GM19193 (cell line): ENCODE results near the gene HOXB2.

Source experiments
- POLR2A ChIP-seq: IDR thresholded peaks from 4 replicates; pipeline ENCODE4 v1.6.1; 2011; ENCODE audit not compliant: insufficient read depth, insufficient read length; ENCODE audit errors: extremely low read depth

Gene HOXB2

DNA sequence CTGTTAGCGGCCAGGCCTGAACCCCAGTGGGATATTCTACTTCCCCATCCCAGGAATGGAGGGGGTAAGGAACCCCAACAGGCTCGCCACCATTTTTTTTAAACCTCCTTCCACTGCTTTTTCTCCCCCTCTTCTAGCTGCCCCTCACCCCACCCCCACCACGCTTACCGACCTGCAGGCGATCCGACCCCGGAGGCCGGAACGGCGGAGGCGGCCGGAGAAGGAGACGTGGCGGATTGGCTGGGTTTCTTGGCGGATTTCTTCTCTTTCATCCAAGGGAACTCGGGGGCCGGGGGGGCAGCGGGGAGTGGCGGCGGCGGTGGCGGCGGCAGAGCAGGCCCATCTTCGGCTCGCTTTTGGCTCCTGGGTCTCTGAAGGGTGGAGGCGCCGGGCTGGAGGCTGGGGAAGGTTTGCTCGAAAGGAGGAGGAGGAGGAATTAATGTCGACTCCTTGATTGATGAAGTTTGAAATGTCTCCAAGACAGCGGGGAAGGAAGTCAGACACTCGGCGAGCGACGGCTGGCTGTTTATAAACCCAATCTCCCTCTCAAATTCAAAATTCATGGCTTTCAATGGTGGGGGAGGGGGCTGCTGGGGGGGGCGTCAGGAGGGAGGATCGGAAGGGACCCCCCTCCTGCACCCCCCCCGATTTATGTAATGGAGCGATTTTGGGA is 424 bp downstream of the HOXB2 start:
- TF ChIP-seq POLR2A, result no peak

DNA sequence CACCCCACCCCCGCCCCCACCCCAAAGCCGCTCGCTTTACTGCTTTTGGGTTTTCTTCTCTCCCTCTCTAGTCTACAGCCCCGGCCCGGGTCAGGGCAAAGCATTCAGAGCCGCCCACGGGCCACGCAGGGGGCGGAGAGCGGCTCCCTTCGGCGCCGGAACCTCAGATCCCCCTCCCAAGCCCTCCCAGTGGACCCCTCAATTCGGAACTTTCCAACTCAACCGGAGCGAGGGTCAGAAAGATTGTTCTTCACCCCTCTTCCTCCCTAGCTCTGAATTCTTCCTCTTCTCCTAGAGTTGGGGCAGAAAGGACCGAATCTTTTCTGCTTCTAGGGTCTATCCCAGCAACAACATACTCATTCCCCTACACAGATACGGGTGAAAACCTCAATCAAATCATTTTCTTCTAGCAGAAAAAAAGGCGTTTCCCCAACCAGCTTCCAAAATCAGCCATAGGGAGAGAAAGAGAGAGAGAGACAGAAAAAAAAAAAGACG is 1.0 kb downstream of the HOXB2 start:
- TF ChIP-seq POLR2A, result no peak

DNA sequence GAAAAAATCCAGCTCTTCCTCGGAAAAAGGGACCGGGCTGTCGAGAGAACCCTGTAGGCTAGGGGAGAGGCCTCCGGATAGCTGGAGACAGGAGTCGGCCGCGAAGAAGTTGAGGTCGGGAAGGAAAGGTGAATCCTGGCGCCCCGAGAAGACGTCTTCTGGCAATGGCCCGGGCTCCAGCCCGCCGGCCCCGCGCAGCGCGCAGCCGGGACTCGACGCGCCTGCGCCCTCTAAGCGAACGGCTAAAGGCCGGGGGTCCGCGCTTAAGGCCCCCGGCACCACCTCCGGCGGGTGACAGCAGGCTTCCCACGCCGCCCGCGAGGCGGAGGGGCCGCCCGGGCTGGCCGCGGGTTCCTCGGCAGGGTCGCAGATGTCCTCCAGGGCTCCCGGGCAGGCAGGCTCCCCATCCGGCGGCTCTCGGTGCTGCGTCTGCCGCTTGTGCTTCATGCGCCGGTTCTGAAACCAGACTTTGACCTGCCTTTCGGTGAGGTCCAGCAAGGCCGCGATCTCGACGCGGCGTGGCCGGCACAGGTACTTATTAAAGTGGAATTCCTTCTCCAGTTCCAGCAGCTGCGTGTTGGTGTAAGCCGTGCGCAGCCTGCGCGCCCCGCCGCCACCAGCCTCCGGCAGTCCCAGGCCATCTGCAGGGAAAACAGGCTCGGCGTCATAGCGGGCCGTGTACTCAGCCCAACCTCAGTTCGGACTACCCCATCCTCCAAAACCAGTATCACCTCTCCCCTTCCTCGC is 1.6 kb downstream of the HOXB2 start:
- peak; percentile 58 for TF ChIP-seq POLR2A

DNA sequence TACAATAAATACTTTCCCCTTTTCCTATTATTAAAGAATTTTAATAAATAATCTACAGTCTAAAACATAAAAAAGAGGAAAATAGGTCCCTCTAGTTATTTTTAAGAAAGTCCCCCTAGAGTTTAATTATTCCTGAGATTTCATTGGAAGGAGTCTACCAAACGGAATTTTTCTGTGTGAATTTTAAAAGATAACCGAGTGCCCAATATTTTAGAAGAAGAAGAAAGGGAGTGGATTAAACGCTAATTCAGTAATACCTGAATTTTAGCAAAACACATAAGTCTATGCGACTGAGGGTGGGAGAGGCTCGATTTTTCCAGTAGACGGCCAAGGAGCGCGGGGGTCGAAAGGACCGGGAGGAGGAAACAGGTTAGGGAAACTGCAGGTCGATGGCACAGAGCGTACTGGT is 2.2 kb downstream of the HOXB2 start:
- TF ChIP-seq POLR2A, result no peak

DNA sequence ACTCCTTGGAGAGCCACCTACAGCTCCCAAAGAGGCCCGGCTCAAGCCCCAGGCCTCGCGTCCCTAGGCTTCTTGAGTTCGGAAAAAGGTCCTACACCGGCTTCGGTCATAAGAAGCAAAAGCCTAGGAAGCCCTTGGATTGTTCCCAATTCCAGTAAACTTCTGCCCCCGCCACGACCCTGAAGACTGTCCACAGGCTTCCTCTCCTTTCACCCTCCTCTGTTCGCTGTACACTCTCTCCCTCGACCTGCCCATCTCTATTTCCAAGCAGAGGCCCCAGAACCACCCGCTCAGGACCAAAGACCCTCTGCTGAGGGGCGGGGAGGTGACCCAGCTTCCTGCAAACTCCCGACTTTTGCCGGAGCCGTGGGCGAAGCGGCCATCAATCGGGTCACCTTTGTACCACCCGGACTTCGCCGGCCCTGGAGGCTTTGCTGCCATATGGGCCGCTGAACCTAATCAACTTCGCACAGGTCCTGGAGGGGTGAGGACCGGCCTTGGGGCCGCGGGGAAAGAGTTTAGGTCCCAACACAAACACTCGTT is 2.7 kb downstream of the HOXB2 start:
- TF ChIP-seq POLR2A, result peak; percentile 2

DNA sequence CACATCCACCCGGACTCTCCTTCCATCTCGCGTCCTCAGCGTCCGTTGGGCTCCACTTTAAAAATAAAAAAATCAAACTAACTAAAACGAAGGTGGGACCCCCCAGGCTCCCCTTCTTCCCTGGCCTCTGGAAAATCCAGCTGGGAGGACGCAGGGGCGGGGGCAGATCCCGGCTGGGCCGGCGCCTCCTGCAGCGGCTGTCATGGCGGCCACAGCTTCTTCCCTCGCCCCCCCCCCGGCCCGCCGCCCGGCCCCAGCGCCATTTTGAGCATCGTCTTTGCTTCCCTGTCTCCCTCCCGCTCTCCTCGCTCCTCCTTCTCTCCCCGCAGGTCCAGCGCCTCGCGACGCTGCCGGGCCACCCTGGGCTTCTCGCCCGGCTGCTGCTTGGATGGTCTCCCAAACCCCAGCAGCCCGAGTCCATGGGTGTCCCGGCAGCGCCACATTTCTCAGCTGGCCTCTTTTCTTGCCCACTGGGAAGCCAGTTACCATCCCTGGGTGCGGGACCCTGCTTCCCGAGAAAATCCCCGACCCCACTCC is 3.3 kb downstream of the HOXB2 start:
- TF ChIP-seq POLR2A, result peak; percentile 52

DNA sequence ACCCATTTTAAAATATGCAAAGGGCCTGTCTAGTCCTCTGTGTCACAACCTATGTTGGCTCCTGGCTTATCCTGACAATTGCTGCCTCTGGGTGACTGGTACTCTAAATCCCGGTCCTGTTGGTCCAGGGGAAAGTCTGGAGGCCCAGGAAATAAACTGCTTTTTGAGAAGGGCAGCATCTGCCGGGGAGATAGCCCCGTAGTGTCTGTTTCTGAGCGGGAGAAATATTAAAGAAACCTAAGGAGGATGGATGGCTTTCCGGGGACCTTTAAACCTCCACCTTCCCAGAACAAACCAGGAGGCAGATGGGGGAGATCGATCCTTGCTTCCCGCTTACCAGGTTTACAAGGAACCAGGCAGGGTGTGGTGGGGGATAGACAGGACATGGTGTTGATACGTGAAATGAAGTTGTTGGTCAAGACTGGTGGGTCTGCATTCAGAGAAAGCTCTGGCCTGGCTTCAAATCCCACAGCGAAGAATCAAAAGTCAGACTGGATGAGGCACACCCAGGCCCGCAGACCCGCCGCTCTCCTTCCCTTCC is 3.8 kb downstream of the HOXB2 start:
- TF ChIP-seq POLR2A, result no peak

DNA sequence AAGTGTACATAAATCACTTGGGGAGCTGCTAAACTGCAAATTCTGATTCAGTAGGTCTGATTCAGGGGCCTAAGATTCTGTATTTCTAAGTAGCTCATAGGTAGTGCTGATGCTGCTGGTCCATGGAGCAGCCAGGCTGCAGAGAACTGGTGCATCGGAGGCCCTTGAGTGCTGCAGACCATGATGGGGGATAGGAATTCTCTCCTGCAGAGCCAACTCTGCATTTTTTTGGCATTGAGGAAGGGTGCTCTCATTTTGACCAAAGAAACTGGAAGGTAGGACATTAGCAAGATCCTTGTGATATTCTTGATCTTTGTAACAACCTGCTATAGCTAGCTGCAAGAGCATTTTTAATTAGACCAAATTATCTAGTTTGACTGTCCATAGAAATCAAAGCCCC is 4.7 kb downstream of the HOXB2 start:
- TF ChIP-seq POLR2A, result no peak

DNA sequence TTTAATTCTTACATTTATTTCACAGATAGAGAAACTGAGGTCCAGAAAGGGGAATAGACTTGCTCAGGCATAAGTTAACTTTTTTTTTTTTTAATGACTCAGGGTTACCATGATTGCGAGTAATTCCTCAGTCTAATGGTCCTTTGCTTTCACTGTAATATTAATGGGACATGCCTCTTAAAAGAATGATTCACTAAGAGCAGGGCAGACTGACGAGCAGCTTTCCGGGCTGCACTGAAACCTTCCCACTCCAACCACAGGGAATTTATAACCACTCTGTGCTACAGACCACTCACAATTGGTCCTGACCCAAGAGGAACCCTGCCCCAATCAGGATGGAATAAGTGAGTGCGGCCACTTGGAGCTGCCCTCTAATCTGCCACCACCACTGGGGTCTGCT is 5.7 kb downstream of the HOXB2 start:
- no peak for TF ChIP-seq POLR2A

DNA sequence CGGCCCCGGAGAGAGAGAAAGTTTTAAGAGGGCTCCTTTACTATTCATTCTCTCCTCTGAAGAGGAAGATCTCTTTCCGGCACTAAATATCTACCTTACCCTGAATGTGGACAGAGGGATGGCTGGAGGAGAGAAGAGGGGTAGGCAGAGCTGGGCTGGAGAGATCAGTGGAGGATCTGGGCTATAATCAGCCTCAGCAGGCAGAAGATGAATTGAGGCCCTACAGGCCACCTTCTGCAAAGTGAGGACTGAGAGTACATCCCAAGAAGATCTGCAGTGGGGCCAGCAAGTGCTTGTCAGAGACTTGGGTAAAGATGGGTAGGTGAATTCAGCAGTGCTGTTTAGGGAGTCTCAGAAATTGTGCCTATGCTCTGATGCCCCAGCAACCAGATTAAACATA is 7.6 kb downstream of the HOXB2 start:
- no peak for TF ChIP-seq POLR2A

DNA sequence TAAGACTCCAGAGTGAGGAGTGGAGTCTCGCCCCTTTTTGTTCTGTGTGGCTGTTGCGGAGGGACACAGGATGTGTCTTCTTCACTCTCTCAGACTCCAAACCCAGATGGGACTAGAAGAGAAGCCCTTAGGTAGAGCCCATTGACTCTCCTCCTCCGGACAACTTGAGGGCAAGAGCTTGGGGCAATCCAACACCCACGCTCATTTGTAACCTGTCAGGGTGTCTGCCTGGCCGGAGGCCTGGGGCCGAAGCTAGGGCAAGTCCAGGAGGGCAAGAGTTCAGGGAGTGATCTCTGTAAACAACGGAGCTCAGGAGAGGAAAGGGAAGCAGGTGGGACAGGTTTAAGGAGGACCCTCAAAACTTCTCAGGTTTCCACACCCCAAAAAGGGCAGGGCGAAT is 12.6 kb downstream of the HOXB2 start:
- no peak for TF ChIP-seq POLR2A

DNA sequence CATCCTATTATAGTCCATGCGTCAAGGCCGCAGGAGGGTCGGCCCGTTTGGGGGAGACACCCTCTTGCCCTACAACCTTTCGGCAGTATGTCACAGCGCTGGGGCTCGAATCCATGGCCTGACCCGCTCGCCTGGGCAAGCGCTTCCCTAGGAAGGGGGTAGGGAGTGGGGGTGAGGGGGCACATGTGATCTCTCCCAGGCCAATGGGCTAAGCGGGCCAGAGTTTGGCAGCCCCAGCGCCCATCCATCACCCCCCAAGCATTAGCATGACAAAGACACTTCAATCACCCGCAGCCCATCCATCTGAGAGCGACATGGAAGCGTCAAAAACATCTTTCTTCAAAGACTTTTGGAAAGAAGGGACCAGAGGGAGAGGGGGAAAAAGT is 14.0 kb downstream of the HOXB2 start, which contains the start of gene HOXB1:
TSS of gene HOXB1 (minus strand) at position 125 of the 386 bp plus-strand sequence. CDS start at position 18, 107 bp downstream.
- no peak for TF ChIP-seq POLR2A

DNA sequence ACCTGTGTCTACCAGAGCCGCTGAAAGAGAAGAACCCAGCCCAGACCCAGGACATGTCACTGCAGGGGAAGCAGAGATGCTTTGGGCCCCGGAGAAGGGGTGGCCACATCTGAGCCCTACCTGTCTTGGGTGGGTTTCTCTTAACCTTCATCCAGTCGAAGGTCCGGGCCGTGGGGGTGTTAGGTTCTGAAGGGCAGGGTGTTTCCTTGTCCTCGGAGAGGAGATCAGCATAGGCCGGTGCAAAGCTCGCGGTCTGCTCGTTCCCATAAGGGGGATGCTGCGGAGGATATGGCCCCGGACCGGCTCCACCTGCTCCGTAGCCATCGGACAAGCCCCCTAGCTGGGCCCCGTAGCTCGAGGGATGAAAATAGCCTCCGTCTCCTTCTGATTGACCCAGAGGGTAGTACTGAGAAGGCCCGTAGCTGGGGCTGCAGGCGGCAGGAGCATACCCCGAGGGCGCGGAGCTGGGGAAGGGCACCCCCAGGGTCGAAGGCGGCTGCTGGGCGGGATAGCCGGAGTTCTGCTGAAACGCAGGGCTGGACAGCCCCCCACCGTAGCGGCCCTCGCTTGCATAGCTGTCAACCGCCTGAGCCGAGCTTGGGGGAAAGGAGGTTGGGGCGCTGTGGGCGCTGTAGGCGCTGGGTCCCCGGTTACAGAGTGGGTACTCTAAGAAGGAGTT is 14.6 kb downstream of the HOXB2 start:
- TF ChIP-seq POLR2A, result no peak

DNA sequence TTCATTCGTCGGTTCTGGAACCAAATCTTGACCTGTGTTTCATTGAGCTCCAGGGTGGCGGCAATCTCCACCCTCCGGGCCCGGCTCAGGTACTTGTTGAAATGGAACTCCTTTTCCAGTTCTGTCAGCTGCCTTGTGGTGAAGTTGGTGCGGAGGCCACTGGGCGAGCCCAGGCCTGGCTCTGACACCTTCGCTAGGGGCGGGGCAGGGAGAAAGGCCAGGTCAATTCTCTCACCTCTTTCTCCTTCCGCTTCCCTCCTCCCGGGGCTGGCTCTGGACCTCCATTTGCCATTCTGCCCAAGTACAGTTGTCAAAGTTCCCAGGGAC is 15.3 kb downstream of the HOXB2 start:
- no peak for TF ChIP-seq POLR2A
